DMS153 treated with DMSO at 0.1 percent for 48 hours (cell line): ENCODE measurements around the gene TRAPPC2L.

Experiments
- DNase-seq: peaks from one replicate; lab custom pipeline; 2025; ENCODE audit not compliant: unreplicated experiment; lab: John Stamatoyannopoulos, UW

TRAPPC2L gene

GRCh38 chr16:88876942-88877526, 20.1 kb downstream of the TRAPPC2L start:
- DNase-seq = no peak

GRCh38 chr16:88877564-88878289, 20.8 kb downstream of the TRAPPC2L start:
- no peak for DNase-seq

- no peak for DNase-seq
Measured at GRCh38 chr16:88878356-88878755, 21.4 kb downstream of the TRAPPC2L start.

- DNase-seq = no peak
Measured at GRCh38 chr16:88878967-88879787, 22.2 kb downstream of the TRAPPC2L start.

GRCh38 chr16:88879788-88880055, 22.8 kb downstream of the TRAPPC2L start:
- no peak for DNase-seq

DNA sequence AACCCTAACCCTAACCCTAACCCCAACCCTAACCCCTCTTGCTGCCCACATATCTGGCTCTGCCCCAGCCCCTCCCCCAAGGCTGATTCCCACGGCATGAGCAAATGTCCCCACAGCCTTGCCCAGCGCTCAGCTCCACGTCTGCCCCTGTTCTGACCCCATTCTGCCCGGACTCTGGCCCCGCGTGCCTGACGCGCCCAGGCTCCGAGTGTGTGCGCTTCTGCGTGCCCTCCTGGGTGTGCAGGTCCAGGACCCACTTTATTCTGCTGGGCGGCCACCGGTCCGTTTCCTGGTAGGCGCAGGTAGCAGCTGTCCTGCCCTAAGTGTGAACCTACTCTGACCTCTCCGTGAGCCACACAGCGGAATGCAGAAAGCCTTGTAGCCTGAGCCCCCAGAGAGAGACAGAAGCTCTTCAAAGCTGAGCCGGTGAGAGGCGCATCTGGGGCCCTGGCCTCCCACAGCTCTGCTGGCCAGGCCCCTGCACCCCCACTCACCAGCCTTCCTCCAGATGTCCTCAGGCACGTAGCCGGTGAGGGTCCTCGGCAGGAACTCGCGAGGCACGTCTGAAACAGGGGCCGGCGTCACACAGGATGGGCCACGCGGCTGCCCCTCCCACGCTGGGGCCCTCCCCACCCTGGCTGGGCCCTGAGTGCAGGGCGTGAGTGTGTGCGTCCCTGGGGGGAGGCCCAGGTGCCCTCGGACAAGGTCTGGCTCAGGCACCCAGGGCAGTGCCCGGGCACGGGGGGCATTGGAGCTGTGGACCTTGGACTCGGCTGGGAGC, 23.5 kb downstream of the TRAPPC2L start:
- DNase-seq = no peak

- DNase-seq = no peak
Measured at GRCh38 chr16:88881007-88881615, 24.2 kb downstream of the TRAPPC2L start.

- DNase-seq = no peak
Measured at GRCh38 chr16:88881675-88882357, 24.9 kb downstream of the TRAPPC2L start.

DNA sequence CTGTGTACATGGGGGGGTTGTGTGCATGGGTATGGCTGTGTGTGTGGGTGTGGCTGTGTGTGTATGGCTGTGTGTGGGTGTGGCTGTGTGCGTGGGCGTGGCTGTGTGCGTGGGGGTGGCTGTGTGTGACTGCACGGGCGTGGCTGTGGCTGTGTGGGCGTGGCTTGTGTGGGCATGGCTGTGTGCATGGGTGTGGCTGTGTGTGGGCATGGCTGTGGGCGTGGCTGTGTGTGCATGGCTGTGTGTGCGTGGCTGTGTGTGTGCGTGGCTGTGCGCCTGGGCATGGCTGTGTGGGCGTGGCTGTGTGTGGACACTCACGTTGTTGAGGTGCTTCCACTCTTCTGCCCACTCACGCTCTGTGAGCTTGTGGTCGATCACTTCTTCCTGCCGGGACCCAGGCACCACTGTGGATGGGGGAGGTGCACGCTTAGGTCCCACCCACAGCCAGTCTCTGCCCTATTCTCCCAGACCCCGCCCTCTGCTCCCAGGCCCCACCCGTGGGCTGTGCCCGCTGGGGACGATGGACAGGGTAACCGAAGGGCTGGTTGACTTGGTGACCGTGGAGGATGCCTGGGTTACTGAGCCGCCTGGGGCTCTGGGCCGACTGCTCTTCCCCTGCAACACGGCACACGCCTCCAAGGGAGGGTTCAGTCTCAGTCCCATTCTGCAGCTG, 25.6 kb downstream of the TRAPPC2L start:
- no peak for DNase-seq

DNA sequence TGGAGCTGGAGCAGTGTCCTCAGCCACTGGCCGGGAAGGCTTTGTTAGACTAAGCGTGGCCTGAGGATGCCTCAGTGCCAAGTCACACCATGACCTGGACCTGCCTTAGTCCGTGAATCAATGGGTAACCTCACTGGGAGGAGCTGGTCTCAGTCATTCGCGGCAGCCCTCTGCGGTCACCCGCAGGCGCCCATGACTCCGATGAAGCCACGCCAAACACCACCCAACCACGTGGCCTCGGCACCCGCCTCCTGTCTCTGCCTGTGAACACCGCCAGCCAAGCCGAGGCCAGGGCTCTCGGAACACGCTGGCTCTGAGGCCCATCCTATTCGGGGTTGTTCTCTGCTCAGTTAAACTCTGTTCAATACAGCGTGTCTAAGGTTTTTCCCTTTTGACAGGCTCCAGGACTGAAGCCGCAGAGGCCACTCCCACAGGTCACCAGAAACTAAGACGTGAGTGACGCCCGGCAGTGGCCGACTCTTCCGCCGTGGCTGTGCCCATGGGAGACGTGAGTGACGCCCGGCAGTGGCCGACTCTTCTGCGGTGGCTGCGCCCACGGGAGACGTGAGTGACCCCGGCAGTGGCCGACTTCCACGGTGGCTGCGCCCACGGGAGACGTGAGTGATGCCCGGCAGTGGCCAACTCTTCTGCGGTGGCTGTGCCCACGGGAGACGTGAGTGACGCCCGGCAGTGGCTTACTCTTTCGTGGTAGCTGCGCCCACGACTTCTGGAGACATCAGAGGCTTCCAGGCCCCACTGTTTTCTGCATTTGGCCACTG, 26.4 kb downstream of the TRAPPC2L start:
- DNase-seq = no peak

DNA sequence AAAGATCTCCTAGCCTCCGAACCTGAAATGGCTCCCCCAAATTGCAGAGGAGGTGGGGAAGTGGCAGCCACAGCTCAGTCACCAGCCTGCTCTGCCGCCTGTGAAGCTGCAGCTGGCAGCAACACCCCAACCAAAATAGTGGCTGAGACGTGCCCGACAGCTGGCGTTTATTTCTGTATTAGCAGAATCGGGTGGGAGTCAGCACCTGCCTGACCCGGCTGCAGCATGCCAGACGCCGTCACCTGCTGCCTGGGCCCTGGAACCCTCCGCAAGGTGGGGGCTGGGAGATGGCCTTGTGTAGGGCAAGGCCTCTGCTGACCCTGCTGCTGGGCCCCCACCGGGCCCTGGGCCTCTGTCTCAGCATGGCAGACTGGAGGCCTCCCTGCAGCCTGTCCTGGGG, 27.0 kb downstream of the TRAPPC2L start:
- DNase-seq = no peak

GRCh38 chr16:88884569-88885271, 27.8 kb downstream of the TRAPPC2L start:
- DNase-seq = no peak

- DNase-seq = no peak
Measured at GRCh38 chr16:88885693-88886280, 28.9 kb downstream of the TRAPPC2L start.

GRCh38 chr16:88886420-88886844, 29.5 kb downstream of the TRAPPC2L start:
- DNase-seq = no peak

GRCh38 chr16:88886845-88887521, 30.1 kb downstream of the TRAPPC2L start:
- DNase-seq = no peak

GRCh38 chr16:88888057-88888456, 31.1 kb downstream of the TRAPPC2L start:
- DNase-seq = no peak
